Measurements from ENCODE around the gene KRT78. TPM values are rescaled to one million over a fixed set of nuclear protein-coding genes. Genes with fewer than 3 reads are reported as not detected.

Gene KRT78
- total RNA-seq, result not detected in 2 replicates

GRCh38 chr12:52848661-52849255, at the start of gene KRT78:
KRT78 (minus strand) TSS chr12:52848994; CDS start chr12:52848930, 64 bp downstream.
- TF ChIP-seq CTCF (IDR thresholded peaks at IDR 0.05; ENCODE audit: insufficient read depth, low read length, poor library complexity, severe bottlenecking), result no peak
- H3K27me3 ChIP-seq (ENCODE audit: control insufficient read depth, insufficient read depth, low read length), result no peaks in the 10 kb centered on the region
- no peaks in the 10 kb centered on the region for H3K36me3 ChIP-seq (ENCODE audit: control insufficient read depth, insufficient read depth, low read length)
- no peak for DNase-seq (ENCODE audit: low read depth)
- H3K4me3 ChIP-seq (ENCODE audit: low read depth, low read length), result no peak within 1 kb of the TSS

- DNase-seq (ENCODE audit: low read depth), result no peak
- no peak overlapping the region for H3K4me3 ChIP-seq (ENCODE audit: low read depth, low read length)
- TF ChIP-seq CTCF (IDR thresholded peaks at IDR 0.05; ENCODE audit: insufficient read depth, low read length, poor library complexity, severe bottlenecking), result no peak
- H3K27me3 ChIP-seq (ENCODE audit: control insufficient read depth, insufficient read depth, low read length), result no peaks in the 10 kb centered on the region
- H3K36me3 ChIP-seq (ENCODE audit: control insufficient read depth, insufficient read depth, low read length), result peaks cover 6% of the 10 kb centered on the region
Measured at GRCh38 chr12:52896190-52897100, 47.7 kb upstream of the KRT78 start.

- TF ChIP-seq CTCF (IDR thresholded peaks at IDR 0.05; ENCODE audit: insufficient read depth, low read length, poor library complexity, severe bottlenecking), result no peak
- H3K4me3 ChIP-seq (ENCODE audit: low read depth, low read length), result no peak overlapping the region
- DNase-seq (ENCODE audit: low read depth), result no peak
- no peaks in the 10 kb centered on the region for H3K27me3 ChIP-seq (ENCODE audit: control insufficient read depth, insufficient read depth, low read length)
- H3K36me3 ChIP-seq (ENCODE audit: control insufficient read depth, insufficient read depth, low read length), result peaks cover 5% of the 10 kb centered on the region
Measured at GRCh38 chr12:52895726-52896189, 47.0 kb upstream of the KRT78 start.

GRCh38 chr12:52892974-52893373, 44.2 kb upstream of the KRT78 start:
- Histone ChIP-seq H3K27me3 (ENCODE audit: control insufficient read depth, insufficient read depth, low read length) (no peaks in the 10 kb centered on the region), H3K36me3 (ENCODE audit: control insufficient read depth, insufficient read depth, low read length) (no peaks in the 10 kb centered on the region), H3K4me3 (ENCODE audit: low read depth, low read length) (no peak overlapping the region)
- no peak for DNase-seq (ENCODE audit: low read depth)
- TF ChIP-seq CTCF (IDR thresholded peaks at IDR 0.05; ENCODE audit: insufficient read depth, low read length, poor library complexity, severe bottlenecking), result no peak

GRCh38 chr12:52892207-52892852, 43.5 kb upstream of the KRT78 start:
- no peak overlapping the region for H3K4me3 ChIP-seq (ENCODE audit: low read depth, low read length)
- H3K27me3 ChIP-seq (ENCODE audit: control insufficient read depth, insufficient read depth, low read length), result no peaks in the 10 kb centered on the region
- no peaks in the 10 kb centered on the region for H3K36me3 ChIP-seq (ENCODE audit: control insufficient read depth, insufficient read depth, low read length)
- DNase-seq (ENCODE audit: low read depth), result no peak
- TF ChIP-seq CTCF (IDR thresholded peaks at IDR 0.05; ENCODE audit: insufficient read depth, low read length, poor library complexity, severe bottlenecking), result no peak

Data from kidney epithelial cell (primary cell).